Activated T-helper 9 cell treated with anti-CD3 and anti-CD28 coated beads, Interleukin-2, amount 50 U/mL, for 16 hours (primary cell): ENCODE measurements around the gene BMP7.

ENCODE experiments used
- DNase-seq: peaks from one replicate; pipeline ENCODE4 v3.0.0-alpha.2; 2020; ENCODE audit warnings: low read depth

The BMP7 gene

GRCh38 chr20:57225830-57226229 lies 40.6 kb downstream of the BMP7 start:
- no peak for DNase-seq

DNA sequence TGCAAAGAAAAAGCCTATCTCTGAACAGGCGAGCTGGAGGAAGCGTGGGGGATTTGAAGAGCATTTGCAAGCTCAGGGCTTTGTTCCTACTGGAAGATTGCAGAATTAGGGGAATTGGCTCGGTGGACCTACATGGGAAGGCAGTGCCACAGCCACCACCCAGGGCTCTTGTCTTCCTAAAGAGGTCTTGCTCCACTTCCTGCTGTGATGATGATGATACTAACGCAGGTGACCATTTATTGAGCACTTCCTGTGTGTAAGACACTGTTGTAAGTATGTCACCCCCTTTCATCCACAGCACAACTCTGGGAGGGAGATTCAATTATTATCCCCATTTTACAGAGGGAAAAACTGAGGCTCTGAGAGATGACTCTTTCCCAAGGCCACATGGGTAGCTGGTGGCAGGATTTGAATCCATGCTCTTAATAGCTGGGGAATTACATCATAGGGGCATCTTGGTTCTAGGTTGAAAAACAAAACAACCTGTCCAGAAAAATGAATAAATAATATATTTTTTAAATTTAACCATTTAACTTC lies 41.2 kb downstream of the BMP7 start:
- DNase-seq = no peak

- no peak for DNase-seq
Observed at GRCh38 chr20:57224641-57225138, 41.8 kb downstream of the BMP7 start.

DNA sequence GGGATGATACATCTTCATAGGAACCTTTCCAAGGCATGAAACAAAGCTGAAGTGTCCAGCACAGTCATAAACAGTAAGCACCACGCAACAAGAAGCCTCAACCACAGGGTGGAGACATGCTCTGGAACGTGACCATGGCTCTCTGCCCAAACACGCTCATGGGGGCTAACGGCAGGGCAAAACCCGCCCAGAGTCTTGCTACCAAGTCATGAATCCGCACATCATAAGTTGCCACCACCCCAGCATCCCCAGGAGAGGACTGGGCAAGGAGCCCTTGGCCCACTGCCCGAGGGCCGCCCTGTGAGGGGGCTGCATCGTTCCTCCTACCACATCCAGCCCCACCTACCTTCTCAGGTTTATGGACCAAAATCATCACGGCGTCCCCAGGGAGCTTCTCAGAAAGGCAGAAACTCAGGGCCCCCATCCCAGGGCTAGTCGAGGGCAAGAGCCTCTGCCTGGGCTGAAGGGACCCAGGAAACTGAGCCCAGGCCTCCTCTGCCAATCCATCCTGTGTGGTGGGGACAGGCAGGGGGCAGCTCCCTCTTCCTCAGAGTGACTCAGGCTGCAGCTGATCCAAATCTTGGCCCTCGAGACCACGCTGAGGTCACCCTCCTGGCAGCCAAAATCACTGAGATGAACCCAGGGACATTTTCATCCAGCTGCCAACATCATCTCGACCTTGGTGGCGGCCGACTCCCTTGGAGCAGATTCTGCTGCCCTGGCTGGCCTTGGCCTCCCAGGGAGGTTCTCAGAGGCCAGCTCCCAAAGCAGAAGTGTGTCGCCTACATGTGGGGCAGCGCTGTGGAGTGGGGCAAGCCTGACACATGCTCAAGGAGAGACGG lies 42.6 kb downstream of the BMP7 start:
- no peak for DNase-seq

DNA sequence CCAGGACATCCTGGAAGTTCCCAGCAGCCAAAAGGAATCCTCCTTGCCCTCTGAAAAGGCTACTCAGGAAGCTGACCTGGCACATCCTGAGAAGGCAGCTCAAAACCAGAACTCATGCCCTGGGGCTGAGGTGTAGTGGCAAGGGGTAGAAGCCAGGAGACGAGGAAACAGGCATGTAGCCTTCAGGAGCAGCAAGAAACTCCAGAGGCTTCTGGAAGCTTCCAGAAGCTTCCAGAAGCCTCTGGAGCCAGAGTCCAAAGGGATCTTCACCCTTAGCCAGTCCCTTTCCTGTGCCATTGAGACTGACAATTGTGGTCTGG lies 43.9 kb downstream of the BMP7 start:
- no peak for DNase-seq

DNA sequence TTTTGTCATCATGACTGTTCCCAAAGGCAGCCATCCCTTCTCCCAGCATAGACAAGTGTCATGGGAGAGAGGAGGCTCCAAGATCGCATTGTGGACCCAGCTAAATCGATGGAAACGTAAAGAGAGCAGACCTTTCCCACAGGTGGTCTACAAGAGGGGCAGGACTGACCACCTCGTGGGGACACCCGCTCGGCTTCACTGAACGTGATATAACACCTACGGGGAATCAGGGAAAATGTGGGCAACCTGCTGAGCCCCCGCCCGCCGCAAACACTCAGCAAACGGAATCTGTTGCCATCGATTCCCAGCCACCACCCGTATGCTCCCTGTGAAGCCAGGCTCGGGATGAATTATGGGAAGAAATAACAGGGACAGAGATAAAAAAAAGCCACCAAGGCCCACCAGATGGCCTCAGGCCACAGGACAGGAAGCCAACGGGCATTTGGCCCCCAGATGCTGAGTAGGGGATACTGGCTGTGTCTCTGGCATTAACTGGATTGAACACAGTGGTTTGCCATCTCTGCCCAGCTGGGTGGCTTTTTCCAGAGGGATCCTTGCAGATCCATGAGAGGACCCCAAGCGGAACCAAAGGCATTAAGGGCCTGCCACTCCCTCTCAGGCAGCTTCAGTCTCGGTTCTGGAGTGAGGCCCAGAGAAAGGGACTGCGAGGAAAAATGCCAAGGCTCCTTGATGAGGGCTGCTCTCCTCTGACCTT lies 44.4 kb downstream of the BMP7 start:
- no peak for DNase-seq

- no peak for DNase-seq
Observed at GRCh38 chr20:57220337-57221145, 45.9 kb downstream of the BMP7 start.

DNA sequence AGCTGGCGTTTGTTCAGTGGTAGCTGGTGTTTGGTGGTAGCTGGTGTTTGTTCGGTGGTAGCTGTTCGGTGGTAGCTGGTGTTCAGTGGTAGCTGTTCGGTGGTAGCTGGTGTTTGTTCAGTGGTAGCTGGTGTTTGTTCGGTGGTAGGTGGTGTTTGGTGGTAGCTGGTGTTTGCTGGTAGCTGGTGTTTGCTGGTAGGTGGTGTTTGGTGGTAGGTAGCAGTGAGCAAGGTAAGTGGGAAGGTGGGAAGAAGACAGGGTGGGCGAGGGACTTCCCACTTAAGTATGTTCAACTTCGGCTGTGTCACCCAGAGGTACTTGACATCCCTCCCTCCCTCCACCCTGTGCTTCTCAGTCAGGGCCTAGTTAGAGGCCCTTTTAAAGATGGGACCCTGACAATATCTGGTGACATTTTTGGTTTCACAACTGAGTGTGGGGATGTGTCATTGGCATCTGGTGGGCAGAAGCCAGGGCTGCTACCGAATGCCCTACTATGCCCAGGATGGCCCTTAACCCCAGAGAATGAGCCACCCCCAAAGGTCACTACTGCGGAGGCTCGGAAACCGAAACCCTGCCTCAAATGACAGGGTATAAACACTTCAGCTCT lies 47.3 kb downstream of the BMP7 start:
- no peak for DNase-seq

- no peak for DNase-seq
Observed at GRCh38 chr20:57218489-57218888, 48.0 kb downstream of the BMP7 start.

- no peak for DNase-seq
Observed at GRCh38 chr20:57217802-57218201, 48.6 kb downstream of the BMP7 start.

DNA sequence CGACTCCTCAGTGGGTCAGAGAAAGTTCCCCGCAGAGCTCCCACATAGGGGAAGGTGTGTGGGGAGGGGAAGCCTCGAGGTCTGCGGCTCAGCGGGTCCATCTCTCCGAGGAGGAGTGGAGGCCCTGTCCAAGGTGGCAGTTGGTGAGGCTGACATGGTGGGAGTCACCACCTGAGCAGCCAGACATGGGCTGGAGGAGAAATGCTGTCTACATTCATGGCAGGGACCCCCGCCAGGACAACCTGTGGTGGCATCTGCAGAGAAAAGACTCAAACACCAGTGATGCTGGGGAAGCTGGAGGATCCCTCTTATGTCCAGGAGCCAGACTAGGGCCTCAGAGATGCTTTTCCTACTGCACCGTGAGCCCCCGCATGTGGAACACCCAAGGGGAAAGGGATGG lies 49.8 kb downstream of the BMP7 start:
- no peak for DNase-seq

DNA sequence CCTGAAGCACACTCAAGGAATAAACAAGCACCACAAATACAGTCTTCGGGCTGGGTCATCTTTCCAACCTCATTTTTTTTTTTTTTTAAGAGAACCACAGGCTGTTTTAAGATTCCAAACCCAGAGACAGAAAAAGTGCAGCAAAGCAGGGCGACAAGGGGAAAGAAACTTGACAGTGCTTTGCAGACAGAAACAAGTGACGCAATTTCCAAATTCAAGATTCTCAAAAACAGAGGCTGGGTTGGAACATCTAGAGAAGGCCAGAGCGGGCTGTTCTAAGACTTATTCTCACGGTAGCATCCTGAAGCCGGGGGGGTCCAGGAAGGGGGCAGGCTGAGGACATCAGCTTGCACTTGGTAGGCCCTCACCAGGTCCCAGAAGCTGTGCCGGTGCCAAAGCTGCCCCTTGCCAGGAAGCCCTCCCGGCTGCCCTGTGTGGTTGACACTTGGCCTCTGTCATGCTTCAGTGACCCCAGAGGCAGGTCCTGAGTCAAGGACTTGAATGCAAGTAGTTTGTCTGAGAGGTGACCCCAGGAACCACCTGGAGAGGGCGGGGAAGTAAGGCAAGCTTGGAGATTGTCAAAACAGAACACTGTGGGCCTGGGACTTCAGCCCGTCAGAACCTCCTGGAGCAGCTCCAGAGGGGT lies 50.5 kb downstream of the BMP7 start:
- DNase-seq = no peak

DNA sequence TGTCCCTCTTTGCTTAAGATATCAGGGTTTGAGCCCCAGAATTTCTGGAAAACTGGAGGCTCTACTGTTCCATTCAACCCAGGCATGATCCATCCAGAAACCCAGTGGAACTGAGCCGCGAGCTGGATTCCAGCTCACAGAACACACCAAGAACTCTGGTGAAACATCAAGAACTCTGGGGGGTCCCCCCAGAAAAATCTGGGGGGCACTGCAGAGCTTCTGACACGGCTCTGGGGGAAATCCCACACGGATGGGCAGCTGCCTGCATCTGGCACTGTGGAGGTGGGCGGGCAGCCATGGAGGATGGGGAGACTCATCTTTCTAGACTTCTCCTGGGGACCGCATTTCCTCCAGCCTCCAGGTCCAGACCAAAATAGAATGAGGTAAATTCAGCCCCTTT lies 51.0 kb downstream of the BMP7 start:
- no peak for DNase-seq

GRCh38 chr20:57214948-57215347 lies 51.5 kb downstream of the BMP7 start:
- DNase-seq = no peak

GRCh38 chr20:57214427-57214826 lies 52.0 kb downstream of the BMP7 start:
- DNase-seq = no peak

GRCh38 chr20:57213924-57214323 lies 52.5 kb downstream of the BMP7 start:
- no peak for DNase-seq

GRCh38 chr20:57213291-57213690 lies 53.1 kb downstream of the BMP7 start:
- DNase-seq = no peak

GRCh38 chr20:57212534-57213276 lies 53.7 kb downstream of the BMP7 start:
- no peak for DNase-seq

DNA sequence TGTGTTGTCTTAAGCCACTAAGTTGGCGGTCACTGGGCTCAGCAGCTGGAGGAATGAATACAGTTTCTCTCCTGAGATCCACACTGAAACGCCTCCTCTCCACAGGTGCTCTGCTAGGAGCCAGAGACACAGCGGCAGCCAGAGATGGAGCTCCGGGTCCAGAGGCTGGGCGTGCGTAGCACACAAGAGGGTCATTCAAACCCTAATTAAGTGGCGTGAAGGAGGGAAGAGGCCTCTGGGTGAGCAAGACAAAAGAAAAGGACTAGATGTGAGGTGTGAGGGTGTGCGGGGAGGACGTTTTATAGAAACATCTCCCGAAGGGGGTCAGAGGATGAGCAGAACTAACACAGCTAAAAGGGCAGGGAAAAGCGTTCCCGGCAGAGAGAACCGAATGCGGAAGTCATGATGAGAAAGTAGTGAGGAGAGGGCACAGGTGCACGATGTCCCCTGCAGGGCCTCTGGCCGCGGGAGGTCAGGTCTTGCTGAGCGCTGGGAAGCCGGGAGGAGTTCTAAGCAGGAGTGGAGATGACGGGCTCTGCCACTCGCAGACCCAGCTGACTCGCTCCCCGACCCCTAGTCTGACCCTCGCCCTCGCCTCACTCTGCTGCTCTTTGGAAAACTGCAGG lies 54.4 kb downstream of the BMP7 start:
- no peak for DNase-seq

DNA sequence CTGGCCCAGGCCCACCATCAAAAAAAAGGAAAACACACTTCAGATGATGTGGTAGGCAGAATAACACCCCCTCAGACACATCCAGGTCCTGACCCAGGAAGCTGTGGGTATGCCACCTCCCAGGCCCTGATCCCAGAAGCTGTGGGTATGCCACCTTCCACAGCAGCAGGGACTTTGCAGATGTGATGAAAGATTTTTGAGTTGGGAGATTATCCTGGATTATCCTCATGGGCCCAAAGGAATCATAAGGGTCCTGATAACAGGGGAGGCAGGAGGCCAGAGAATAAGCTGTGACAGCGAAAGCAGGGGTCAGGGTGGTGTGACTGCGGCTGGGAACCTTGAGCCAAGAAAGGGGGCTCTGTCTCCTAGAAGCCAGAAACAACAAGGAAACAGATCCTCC lies 55.0 kb downstream of the BMP7 start:
- DNase-seq = no peak
